Smooth muscle cell (in vitro differentiated cells): ENCODE measurements around the gene BTC. TPM values are rescaled to one million over a fixed set of nuclear protein-coding genes. Genes with fewer than 3 reads are reported as not detected.
"Not testable (repeated sequence)": the region's sequence is repeated elsewhere in the genome, so short reads cannot be mapped to it uniquely, and the experiment has no call there.

Experiments
- DNase-seq: peaks from one replicate; lab custom pipeline; 2025; ENCODE audit not compliant: unreplicated experiment; lab: John Stamatoyannopoulos, UW
- H2AFZ ChIP-seq: fragments of 200-600 bp; sonication (generic); 2 replicates; pipeline ENCODE4 v1.6.0; 2016; ENCODE audit warnings: antibody characterized with exemption, low read depth, mild to moderate bottlenecking
- H3F3A ChIP-seq: fragments of 200-600 bp; sonication (generic); 2 replicates; pipeline ENCODE4 v1.6.0; 2017; ENCODE audit warnings: antibody characterized with exemption, low read depth
- H3K27ac ChIP-seq: fragments of 200-600 bp; sonication (generic); 2 replicates; pipeline ENCODE4 v1.5.1; 2016; ENCODE audit warnings: low read depth, mild to moderate bottlenecking
- H3K27me3 ChIP-seq: fragments of 200-600 bp; sonication (generic); 2 replicates; pipeline ENCODE4 v1.6.1; 2016; ENCODE audit warnings: low read depth, mild to moderate bottlenecking
- H3K36me3 ChIP-seq: fragments of 200-600 bp; sonication (generic); 2 replicates; pipeline ENCODE4 v1.5.1; 2016; ENCODE audit warnings: low read depth
- H3K4me1 ChIP-seq: fragments of 200-600 bp; sonication (generic); 2 replicates; pipeline ENCODE4 v1.5.1; 2016; ENCODE audit warnings: low read depth
- H3K4me2 ChIP-seq: fragments of 200-600 bp; sonication (generic); 2 replicates; pipeline ENCODE4 v1.6.0; 2016; ENCODE audit warnings: mild to moderate bottlenecking
- H3K4me3 ChIP-seq: fragments of 200-600 bp; sonication (generic); 2 replicates; pipeline ENCODE4 v1.5.1; 2016; ENCODE audit warnings: mild to moderate bottlenecking
- H3K79me2 ChIP-seq: fragments of 200-600 bp; sonication (generic); 2 replicates; pipeline ENCODE4 v1.6.0; 2016; ENCODE audit warnings: low read depth, mild to moderate bottlenecking
- H3K9ac ChIP-seq: fragments of 200-600 bp; sonication (generic); 2 replicates; pipeline ENCODE4 v1.6.0; 2016; ENCODE audit warnings: low read depth
- H3K9me3 ChIP-seq: fragments of 200-600 bp; sonication (generic); replicated peaks from 2 replicates; pipeline ENCODE4 v1.5.1; 2016; ENCODE audit warnings: low read depth
- H4K20me1 ChIP-seq: fragments of 200-600 bp; sonication (generic); 2 replicates; pipeline ENCODE4 v1.6.0; 2016; ENCODE audit warnings: low read depth
- WGBS: methylation state at CpG from one replicate; pipeline ENCODE4 v1.1.7; 2016; ENCODE audit warnings: low lambda C conversion rate; 5-methylcytosine and 5-hydroxymethylcytosine counted together
- polyA plus RNA-seq: library from polyadenylated mRNA; unstranded; fragments of >200 nt; fragmentation: Nextera tagmentation; extraction: Ambion mirVana; gene quantifications from 2 replicates; pipeline ENCODE4 v1.2.1, GENCODE V29; 2016
- total RNA-seq: library from RNA; depleted of rRNA; stranded (reverse); fragments of >200 nt; gene quantifications from 2 replicates; pipeline ENCODE4 v1.2.3, GENCODE V29; 2014
- TF ChIP-seq, protein P1 (sequence below): fragments of 200-600 bp; sonication (generic); IDR thresholded peaks from 2 replicates; pipeline ENCODE4 v1.5.1; 2017; ENCODE audit warnings: borderline replicate concordance, mild to moderate bottlenecking, antibody characterized with exemption; ENCODE audit not compliant: insufficient read depth, poor library complexity, severe bottlenecking

The BTC gene
- total and polyA plus RNA-seq, 2 experiments from 2014 or later, result 0.18 to 0.21 TPM

DNA sequence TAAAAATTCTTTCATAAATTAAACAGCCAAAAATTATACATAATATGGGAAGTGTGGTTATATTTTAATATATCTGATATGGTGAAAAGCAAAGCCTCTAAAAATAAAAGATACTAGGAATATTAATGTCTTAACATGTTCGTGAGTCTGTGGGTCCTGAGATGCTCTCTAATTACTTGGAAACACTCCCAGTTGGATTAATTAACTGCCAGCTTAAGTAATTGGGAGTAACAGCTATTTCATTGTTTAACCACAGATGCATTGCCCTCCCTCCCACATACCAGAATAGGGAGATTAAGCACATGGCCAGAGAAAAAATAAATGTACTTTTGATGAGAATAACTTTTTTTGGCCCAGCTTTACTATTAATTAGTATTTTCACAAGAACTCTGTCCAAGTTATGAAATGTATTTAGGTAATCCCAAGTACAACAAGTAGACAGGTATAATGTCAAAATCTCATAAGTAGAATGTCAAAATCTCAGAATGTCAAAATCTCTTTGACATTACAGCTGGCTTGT is 79.7 kb downstream of the BTC start:
- H3F3A ChIP-seq, result no peaks in the 10 kb centered on the region
- H3K4me1 ChIP-seq, result no peaks in the 10 kb centered on the region
- H3K79me2 ChIP-seq, result no peaks in the 10 kb centered on the region
- H3K27ac ChIP-seq, result no peak overlapping the region
- no peak overlapping the region for H3K4me3 ChIP-seq
- H4K20me1 ChIP-seq, result no peaks in the 10 kb centered on the region
- TF ChIP-seq, protein P1, sequence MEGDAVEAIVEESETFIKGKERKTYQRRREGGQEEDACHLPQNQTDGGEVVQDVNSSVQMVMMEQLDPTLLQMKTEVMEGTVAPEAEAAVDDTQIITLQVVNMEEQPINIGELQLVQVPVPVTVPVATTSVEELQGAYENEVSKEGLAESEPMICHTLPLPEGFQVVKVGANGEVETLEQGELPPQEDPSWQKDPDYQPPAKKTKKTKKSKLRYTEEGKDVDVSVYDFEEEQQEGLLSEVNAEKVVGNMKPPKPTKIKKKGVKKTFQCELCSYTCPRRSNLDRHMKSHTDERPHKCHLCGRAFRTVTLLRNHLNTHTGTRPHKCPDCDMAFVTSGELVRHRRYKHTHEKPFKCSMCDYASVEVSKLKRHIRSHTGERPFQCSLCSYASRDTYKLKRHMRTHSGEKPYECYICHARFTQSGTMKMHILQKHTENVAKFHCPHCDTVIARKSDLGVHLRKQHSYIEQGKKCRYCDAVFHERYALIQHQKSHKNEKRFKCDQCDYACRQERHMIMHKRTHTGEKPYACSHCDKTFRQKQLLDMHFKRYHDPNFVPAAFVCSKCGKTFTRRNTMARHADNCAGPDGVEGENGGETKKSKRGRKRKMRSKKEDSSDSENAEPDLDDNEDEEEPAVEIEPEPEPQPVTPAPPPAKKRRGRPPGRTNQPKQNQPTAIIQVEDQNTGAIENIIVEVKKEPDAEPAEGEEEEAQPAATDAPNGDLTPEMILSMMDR, result no peak
- WGBS, result 81% methylated on average over 1 of the region's 1 CpG
- H3K9me3 ChIP-seq, result peaks cover 5% of the 10 kb centered on the region
- no peak overlapping the region for H2AFZ ChIP-seq
- no peaks in the 10 kb centered on the region for H3K27me3 ChIP-seq
- no peak overlapping the region for H3K9ac ChIP-seq
- H3K36me3 ChIP-seq, result no peaks in the 10 kb centered on the region
- no peak overlapping the region for H3K4me2 ChIP-seq
- DNase-seq, result no peak

- H3K36me3 ChIP-seq, H4K20me1 ChIP-seq, H3K4me3 ChIP-seq, H3K79me2 ChIP-seq, H3K27ac ChIP-seq, H3F3A ChIP-seq, H3K9me3 ChIP-seq, H3K4me1 ChIP-seq, DNase-seq, H3K27me3 ChIP-seq, H3K9ac ChIP-seq, H3K4me2 ChIP-seq, H2AFZ ChIP-seq: not testable (repeated sequence)
- WGBS, result 82% methylated on average over 3 of the region's 3 CpGs
Observed at GRCh38 chr4:74708135-74708534, 86.2 kb downstream of the BTC start.

Other genes starting within 250 kb of the BTC start
- gene PARM1, start 138.6 kb upstream of the BTC start, total RNA-seq, result 46.4 and 61.6 TPM in 2 replicates
- 29.6 and 38.5 TPM in 2 replicates for gene PARM1, start 138.6 kb upstream of the BTC start, polyA plus RNA-seq